ENCODE measurements around the gene RAMACL. TPM values are rescaled to one million over a fixed set of nuclear protein-coding genes. Genes with fewer than 3 reads are reported as not detected.
A peak's percentile ranks its signal among the peaks of the same experiment; 100 is the strongest.

Gene RAMACL
- total RNA-seq, 6 donors from 2014 or later = 3.7 to 13.0 (median 7.9) TPM

DNA sequence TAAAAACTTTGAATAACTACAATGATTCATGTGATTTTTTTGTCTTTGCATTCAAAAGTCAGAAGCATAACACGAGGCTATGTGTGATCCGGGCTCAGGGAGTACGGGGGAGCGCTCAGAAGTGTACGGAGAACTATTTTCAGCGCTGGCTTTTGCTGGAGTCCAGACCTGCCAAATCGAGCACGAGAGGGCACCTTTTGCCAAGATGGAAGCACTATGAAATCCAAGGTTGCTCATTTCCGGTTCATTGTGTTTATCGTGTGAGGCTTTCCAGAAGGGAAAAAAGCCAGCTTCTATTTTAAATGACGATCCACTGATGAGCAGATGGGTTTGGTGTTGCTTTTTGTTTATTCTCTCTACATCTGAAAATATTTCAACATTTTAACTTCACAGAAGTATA is 11.3 kb downstream of the RAMACL start:
- Histone ChIP-seq H3K9me3 (no peaks in the 10 kb centered on the region), H3K4me3 (no peak overlapping the region), H3K27me3 (no peaks in the 10 kb centered on the region), H3K36me3 (peaks cover 0 to 3% (median 0%) of the 10 kb centered on the region in 4 donors), H3K4me1 (peaks cover 18 to 30% (median 29%) of the 10 kb centered on the region in 4 donors), H3K27ac (peak overlapping the region in 1 of 4 donors; percentile 64)
- WGBS, 2 donors = 68 to 79% methylated on average over 11 of the region's 11 CpGs
- DNase-seq = peak in 1 of 2 donors; percentile 15
- TF ChIP-seq EP300 (IDR thresholded peaks at IDR 0.05) (no peak), POLR2AphosphoS5 (IDR thresholded peaks at IDR 0.05) (no peak), POLR2A (IDR thresholded peaks at IDR 0.05) (no peak)
- TF ChIP-seq, protein P1, sequence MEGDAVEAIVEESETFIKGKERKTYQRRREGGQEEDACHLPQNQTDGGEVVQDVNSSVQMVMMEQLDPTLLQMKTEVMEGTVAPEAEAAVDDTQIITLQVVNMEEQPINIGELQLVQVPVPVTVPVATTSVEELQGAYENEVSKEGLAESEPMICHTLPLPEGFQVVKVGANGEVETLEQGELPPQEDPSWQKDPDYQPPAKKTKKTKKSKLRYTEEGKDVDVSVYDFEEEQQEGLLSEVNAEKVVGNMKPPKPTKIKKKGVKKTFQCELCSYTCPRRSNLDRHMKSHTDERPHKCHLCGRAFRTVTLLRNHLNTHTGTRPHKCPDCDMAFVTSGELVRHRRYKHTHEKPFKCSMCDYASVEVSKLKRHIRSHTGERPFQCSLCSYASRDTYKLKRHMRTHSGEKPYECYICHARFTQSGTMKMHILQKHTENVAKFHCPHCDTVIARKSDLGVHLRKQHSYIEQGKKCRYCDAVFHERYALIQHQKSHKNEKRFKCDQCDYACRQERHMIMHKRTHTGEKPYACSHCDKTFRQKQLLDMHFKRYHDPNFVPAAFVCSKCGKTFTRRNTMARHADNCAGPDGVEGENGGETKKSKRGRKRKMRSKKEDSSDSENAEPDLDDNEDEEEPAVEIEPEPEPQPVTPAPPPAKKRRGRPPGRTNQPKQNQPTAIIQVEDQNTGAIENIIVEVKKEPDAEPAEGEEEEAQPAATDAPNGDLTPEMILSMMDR (IDR thresholded peaks at IDR 0.05) = no peak
- no peak for ATAC-seq (ENCODE audit: low FRiP score in 2 of 2)

DNA sequence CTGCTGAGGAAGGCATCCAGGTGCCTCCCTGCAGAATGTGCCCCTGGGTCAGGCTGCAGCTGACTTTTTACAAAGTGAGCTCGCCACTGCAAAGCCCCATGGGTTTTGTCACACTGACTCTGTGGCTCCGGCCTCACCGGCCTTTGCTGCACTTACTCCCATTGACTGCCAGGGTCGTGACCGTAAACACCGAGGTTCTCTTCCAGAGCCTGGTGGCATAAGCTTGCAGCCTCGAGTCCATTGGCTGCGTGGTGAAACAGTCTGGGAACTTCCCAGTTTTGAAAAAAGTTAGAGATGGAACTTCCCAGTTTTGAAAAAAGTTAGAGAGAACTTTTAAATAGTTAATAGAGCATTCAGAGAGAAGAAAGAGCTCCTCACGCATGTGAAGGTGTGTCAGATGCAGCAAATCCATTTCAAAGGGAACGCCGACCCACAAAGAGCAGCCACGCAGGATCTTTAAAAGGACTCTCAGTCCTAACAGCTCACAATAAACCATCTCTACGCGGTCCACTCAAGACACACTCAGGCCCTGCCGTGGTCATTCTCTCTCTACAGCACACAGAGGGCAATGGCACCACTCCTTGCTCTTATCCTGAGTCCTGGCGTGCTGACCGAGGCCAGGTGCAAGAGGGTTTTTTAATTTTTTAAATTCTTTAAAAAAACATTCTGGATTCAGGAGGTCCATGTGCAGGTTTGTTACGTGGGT is 12.8 kb downstream of the RAMACL start:
- TF ChIP-seq POLR2AphosphoS5 (IDR thresholded peaks at IDR 0.05) (no peak), POLR2A (IDR thresholded peaks at IDR 0.05) (no peak), EP300 (IDR thresholded peaks at IDR 0.05) (no peak)
- TF ChIP-seq, protein P1 (IDR thresholded peaks at IDR 0.05) = no peak
- ATAC-seq (ENCODE audit: low FRiP score in 2 of 2) (peak; percentile 17 to 34), DNase-seq (peak in 1 of 2 donors; percentile 25)
- Histone ChIP-seq H3K27me3 (no peaks in the 10 kb centered on the region), H3K9me3 (no peaks in the 10 kb centered on the region), H3K4me3 (no peak overlapping the region), H3K36me3 (peaks cover 0 to 2% (median 0%) of the 10 kb centered on the region in 4 donors), H3K27ac (peak overlapping the region in 2 of 4 donors; percentile 72 to 81), H3K4me1 (peaks cover 18 to 34% (median 29%) of the 10 kb centered on the region in 4 donors)
- WGBS, 2 donors = 79 to 81% methylated on average over 16 to 18 of the region's 18 CpGs

DNA sequence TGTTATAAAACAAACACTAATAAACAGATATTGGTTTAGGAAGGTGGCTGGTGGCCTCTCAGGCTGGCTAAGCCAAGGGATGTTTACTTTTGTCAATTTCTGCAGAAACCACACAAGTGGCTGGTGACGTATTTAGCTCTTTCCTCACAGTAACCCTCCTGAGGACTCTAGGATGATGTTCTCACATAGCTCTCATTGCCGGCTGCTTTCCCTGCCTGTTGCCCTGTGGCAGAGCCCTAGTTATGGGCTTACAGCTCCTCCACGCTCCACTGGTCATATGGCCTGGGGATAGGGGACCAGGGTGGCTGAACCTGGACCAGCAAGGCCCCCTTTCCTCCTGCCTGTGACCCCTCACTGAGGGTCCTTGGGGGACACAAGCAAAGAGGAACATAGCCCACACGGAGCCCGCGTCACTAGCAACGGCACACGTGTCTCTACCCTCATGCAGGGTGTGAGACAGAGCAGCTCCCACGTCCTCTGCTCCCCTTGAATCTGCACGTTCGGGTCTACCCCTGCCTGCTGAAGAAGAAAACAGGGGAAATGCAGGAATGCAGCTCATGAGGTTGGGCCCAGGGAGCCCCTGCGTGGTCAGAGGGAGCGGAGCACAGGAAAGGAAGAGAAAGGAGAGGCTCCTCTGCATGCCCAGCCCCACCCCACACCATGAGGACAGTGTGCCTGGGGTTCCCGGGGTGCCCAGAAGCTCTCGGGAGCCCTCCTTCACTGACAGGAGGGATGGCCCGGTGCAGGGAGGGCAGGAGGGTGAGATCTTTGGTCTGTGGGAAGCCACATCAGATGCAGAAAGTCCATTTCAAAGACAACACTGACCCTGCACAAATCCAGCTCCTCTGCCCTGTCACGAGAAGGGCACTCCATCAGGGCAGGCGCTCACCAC is 13.9 kb downstream of the RAMACL start:
- peak overlapping the region; percentile 62 to 81 (median 76) for H3K27ac ChIP-seq
- no peaks in the 10 kb centered on the region for H3K9me3 ChIP-seq
- peak in 1 of 4 donors; percentile 32 for TF ChIP-seq POLR2A (IDR thresholded peaks at IDR 0.05)
- TF ChIP-seq EP300 (IDR thresholded peaks at IDR 0.05) = peak in 3 of 4 donors; percentile 32 to 65 (median 47)
- TF ChIP-seq, protein P1 (IDR thresholded peaks at IDR 0.05) = no peak
- peak; percentile 9 to 24 for TF ChIP-seq POLR2AphosphoS5 (IDR thresholded peaks at IDR 0.05)
- DNase-seq (peak in 1 of 2 donors; percentile 84), ATAC-seq (ENCODE audit: low FRiP score in 2 of 2) (peak; percentile 88 to 92)
- peaks cover 0 to 4% (median 0%) of the 10 kb centered on the region in 4 donors for H3K36me3 ChIP-seq
- 57 to 67% methylated on average over 11 to 18 of the region's 18 CpGs for WGBS, 2 donors
- H3K4me3 ChIP-seq = no peak overlapping the region
- H3K4me1 ChIP-seq = peaks cover 18 to 34% (median 29%) of the 10 kb centered on the region in 4 donors
- H3K27me3 ChIP-seq = no peaks in the 10 kb centered on the region

DNA sequence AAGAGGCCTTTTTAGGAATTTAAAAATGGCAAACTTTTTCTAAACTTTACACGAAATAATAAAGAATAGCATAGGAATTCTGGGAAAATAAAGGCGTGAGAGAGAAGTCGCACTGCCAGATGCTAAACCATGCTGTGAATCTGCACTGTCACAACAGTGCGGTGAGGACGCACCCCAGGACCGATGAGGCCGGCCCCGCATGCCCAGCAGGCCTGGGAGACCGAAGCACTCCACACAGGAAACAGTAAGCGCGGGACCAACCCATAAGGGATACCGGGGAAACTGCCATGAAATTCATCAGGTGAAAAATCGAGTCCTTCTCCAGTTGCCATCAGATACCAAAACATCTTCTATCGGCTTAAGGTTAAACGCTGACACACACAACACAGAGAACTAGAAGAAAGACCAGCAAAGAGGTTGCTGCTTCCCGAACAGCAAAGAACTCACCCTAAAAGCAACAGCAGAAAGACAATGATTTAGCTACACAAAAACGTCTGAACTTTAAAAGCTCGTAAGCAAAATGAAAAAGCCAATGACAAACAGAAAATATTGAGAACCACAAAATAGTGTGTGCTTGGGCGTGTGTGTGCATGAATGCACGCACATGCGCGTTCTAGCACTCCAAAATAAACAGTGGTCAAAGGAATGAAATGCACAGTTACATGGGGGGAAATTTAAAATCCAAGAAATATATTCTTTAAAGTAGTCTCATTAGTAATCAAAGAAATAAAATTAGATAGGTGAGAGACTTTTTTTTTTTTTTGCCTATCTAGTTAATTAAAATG is 15.4 kb downstream of the RAMACL start:
- DNase-seq = peak; percentile 9 to 52
- no peak overlapping the region for H3K27ac ChIP-seq
- H3K4me3 ChIP-seq = no peak overlapping the region
- WGBS, 2 donors = 90 to 93% methylated on average over 22 of the region's 22 CpGs
- peaks cover 0 to 4% (median 0%) of the 10 kb centered on the region in 4 donors for H3K36me3 ChIP-seq
- no peaks in the 10 kb centered on the region for H3K27me3 ChIP-seq
- ATAC-seq (ENCODE audit: low FRiP score in 2 of 2) = no peak
- H3K4me1 ChIP-seq = peaks cover 25 to 34% (median 29%) of the 10 kb centered on the region in 4 donors
- H3K9me3 ChIP-seq = no peaks in the 10 kb centered on the region
- TF ChIP-seq POLR2A (IDR thresholded peaks at IDR 0.05) = no peak
- TF ChIP-seq, protein P1 (IDR thresholded peaks at IDR 0.05) = no peak
- TF ChIP-seq POLR2AphosphoS5 (IDR thresholded peaks at IDR 0.05) = no peak
- no peak for TF ChIP-seq EP300 (IDR thresholded peaks at IDR 0.05)

Measured in upper lobe of left lung (tissue), 6 donors.